Superior temporal gyrus (tissue), 1 donor: ENCODE results near the gene ITPRIP.

ENCODE experiments used
- DNase-seq: peaks from one replicate; pipeline ENCODE4 v3.0.0-alpha.2; 2016; ENCODE audit errors: extremely low spot score

The ITPRIP gene

DNA sequence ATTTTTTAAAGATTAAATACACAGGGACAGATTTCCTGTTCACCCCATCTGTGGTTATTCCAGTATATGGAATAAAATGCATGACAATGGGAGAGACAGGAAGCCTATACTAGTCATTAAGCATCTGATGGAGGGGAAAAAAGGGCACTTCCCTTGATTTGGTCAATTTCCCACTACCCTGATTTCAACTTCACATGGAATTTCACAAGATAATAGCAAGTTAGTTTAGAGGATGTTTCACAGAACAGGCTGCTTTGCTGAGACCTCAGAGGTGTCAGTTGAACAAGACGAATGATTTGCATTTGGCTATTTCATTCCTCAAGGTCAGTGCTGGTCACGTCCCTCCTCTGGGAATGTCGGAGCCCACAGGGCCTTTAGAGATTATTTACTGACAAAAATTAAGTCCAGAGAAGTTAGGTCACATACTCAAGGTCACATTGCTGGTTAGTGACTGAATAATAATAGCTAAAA, 4.7 kb upstream of the ITPRIP start:
- DNase-seq, result no peak

- no peak for DNase-seq
These were observed 2.4 kb upstream of the ITPRIP start for GRCh38 chr10:104340641-104341040.

- DNase-seq, result no peak
These were observed 1.9 kb upstream of the ITPRIP start for GRCh38 chr10:104340111-104340526.

DNA sequence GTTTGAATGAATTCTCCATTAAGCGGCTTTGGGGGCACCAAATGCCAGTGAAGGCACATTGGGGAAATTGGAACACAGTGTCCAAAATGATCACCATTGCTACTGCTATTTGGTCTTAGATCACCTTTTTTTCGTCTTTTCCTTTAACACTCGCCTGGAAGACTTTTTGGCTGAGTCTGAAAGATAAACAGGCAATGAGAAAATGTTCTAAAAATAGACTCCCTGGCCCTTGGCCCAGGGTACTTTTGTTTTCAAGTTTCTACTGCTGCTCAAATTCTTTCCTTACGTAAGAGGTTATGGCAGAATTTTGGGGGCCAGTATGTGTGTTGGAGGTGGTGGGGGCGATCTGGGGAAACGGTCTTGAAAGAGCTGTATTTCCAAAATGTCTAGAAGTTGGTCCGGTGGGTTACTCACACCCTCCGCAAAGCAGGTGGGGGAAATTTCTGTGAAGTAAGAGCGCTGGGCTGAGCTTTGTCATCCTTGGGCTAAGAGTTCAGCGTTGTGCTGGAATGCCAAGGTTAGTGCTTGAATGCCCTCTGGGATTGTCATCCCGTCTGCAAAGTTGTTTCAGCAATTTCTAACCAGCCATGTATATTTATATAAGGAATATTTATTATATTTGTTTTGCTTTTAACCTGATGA, 1.3 kb upstream of the ITPRIP start:
- DNase-seq, result peak; percentile 61

DNA sequence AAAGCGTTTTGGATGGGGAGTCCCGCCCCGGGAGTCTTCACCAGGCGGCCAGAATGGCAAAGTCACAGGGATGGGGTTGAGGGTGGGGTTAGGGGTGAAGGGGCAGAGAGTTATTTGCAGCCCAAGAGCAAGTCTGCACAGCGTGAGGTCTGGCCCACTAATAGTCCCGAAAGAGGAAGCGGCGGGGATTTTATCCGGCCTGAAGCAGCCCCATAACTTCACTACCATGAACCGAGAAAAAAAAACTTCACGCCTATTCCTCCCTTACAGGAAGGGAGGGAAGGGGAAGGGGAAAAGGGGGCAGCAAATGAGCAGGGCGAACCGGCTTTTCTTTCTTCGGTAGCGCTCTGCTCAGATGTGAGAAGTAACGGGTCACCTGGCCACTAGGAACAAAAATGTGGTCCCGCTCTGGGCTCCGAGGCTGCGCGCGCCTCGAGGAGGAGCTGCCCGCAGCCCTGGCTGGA, 712 bp downstream of the ITPRIP start:
- no peak for DNase-seq

GRCh38 chr10:104336821-104337467, 1.3 kb downstream of the ITPRIP start:
- no peak for DNase-seq

DNA sequence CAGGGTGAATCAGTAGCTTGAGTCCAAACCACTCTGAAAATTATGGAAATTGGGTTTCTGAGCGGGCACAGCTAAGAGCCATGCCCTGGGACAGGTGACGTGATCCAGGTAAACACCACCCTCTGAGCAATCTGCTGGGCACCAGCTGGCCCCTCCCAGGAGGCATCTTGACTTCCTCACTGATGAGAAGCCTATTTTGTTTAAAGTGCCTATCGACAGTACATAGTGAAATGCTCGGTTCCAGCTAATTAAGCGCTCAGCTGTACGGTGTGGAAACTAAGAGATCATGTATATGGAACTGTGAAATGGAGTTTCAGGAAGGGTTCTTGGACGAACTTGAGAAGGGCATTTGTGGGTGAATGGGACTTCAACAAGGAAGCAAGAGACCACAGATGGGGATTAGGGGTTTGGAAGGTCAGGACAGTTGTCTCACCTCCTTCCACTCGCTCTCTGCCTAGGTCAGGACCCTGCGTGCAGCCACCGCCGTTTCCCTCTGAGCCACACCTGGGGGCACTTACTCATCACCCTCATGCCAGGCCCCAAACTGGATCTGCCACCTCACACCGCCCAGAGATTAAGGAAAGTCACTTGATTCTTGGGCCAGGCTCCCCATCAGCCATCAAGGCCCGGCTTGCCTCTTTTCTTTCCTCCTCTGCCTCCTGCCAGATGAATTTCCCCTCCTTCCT, 3.2 kb downstream of the ITPRIP start:
- no peak for DNase-seq

GRCh38 chr10:104334561-104334960, 3.7 kb downstream of the ITPRIP start:
- no peak for DNase-seq

- no peak for DNase-seq
These were observed 4.4 kb downstream of the ITPRIP start for GRCh38 chr10:104333728-104334373.

- no peak for DNase-seq
These were observed 5.1 kb downstream of the ITPRIP start for GRCh38 chr10:104333032-104333727.

DNA sequence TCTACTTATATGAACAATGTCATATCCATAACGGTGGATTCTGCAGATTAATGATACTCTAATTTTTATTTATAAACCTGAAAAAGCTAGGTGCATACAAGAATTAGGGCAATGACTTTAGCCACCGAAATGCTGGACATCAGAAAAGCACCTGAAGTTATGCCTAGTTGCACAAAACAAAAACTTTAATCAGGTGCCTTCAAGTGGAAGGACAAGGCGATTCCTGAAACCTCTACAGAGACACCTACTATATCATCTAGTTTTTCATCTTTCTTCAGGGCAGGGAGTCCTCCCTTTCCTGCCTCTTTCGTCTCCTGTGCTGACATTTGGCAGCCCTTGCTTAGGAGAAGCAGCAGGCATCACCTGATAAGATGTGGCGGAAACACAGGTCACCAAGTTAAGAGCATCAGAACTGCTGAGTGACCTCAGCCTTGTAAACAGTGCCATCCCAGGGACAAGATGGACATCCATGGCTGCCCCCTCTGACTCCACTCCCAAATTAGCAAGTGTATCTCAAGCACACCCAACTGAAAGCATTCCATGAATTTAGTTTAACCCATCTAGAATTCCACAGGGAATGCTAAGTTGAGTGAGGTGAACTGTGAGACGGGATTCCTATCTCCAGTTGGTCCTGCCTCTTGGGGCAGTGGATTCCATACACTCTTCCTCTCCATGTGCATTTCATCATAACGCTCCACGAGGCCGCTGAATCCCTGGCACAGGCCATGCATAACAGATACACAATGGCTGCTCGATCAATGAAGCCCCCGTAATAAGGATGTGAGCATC, 5.8 kb downstream of the ITPRIP start:
- no peak for DNase-seq

DNA sequence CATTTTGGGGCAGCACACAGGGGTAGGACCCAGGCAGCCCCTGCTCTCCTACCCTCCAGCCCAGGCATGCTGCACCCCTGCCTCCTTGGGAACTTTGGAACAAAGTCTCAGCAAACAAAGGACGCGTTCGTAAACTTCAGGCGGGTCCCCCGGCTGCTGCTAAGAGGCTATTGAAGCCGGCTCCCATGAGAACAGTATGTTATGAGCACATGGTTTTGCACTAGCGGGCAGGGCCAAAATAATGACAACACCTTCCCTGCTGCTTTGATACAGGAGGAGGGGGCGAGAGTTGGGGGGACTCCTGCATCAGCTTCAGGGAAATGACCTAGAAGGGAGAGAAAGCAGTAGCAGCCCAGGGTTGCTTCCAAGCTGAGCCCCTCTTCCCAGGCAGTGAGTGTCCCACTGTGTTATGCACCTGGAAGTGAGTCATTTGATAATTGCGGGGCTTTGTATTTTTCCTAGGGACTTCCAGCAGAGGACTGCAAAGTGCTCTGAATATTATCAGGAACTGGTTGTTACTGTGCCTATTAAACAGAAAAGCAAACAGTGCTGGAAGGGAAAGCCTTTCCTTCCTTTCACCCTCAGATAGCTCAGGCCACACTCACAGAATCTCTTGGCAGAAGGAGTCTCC, 6.9 kb downstream of the ITPRIP start:
- DNase-seq, result no peak

GRCh38 chr10:104330168-104331110, 7.8 kb downstream of the ITPRIP start:
- DNase-seq, result no peak

GRCh38 chr10:104329735-104330134, 8.5 kb downstream of the ITPRIP start:
- no peak for DNase-seq

DNA sequence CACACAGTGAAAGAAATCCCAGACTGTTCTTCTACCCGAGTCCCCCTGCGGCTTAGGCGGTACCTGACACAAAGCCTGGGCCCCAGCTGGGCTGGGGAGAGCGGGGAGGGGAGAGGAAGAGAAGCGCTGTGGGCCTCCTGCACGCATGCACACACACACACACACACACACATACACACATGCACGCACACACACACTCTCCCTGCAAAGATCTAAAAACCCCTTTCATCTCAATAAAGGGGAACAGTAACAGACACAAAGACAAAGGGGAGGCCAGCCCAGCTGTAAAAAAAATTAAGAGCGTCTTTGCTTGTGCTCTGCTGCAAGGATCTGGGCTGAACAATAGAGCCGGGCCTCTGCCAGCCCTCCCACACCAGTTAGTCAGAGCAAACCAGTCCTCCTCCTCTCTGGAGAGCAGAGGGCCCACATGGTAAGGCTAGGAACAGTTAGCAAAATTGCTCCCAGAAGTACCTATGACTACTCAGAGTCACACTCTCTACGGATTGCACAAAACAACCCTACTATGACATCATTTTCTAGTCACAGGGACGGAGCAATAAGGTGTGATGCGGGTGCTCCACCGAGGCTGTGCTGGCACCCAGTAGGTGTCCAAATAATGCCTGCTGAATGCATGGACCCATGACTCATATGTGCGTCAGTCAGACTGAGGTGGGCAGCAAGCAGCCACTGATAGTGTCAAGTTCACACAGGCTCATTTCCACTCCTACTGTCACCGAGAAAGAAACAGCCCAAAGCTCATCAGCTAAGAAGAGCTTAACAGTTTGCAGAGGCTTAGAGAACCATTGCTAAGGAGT, 9.2 kb downstream of the ITPRIP start:
- peak; percentile 80 for DNase-seq

- no peak for DNase-seq
These were observed 9.7 kb downstream of the ITPRIP start for GRCh38 chr10:104328646-104328895.

DNA sequence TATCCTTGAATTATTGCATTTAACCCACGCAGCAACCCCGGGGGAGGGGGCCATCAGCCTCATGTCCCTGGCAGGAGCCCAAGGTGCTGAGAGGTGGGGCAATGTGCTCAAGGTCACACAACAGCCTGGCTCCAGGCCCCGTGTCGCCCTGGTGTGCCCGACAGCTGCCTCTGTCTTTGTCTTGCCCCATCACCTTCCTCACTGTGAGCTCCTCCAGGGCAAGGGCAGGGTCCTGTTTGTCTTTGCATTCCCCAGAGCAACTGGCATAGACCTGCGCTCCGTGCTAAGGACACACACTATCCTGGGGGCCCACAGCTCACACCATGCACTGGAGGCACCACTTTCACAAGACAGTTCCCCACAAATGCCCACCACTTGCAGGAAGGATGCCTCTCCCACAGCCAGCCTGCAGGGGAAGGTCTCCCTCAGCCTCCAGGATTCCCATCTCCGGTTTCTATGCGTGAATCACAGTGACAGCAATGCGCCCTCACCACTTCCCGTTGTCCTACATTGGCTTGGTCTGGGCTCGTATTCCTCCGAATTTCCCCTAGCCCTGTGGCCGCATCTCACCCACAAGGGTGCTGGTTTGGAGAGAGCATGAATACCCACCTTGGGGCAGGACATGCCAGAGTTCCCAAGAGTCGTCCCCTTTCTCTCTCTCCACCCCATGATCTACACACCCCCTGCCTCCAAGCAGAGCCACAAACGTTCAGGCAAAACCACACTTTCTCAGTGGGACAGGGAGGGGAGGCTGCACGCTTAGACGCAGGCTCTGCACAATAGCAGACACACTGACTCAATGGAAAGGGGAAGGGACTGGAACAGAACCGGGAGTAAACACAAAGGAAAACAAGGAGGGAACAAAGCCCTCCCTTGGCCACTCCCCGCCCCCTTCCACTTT, 10.3 kb downstream of the ITPRIP start:
- peak; percentile 63 for DNase-seq
